K562 (cell line): Measurements from ENCODE around the gene DENR. TPM values are rescaled to one million over a fixed set of nuclear protein-coding genes. Genes with fewer than 3 reads are reported as not detected.
A peak's percentile ranks its signal among the peaks of the same experiment; 100 is the strongest.

Experiments
- ATAC-seq: fragments of 200-7000 bp; cut with Tn5 transposase; 3 replicates; pipeline ENCODE4 v1.9.1; 2020; ENCODE audit warnings: moderate library complexity
- BruUV-seq: library from RNA; stranded (reverse); fragments of 400-500 nt; replicated peaks from 2 replicates; lab custom pipeline; 2021; lab: Mats Ljungman, UMichigan
- CTCF ChIA-PET: fragments of 300-600 bp; formaldehyde crosslinking; extraction: SDS; loops from one replicate; lab custom pipeline; 2021; ENCODE audit warnings: low intra/inter-chr PET ratio; lab: Yijun Ruan, JAX
- POLR2A ChIA-PET: fragments of 300-600, 350-650 bp; sonication (Branson Sonifier 250); formaldehyde crosslinking; extraction: SDS; loops from one replicate; lab custom pipeline; 2021; ENCODE audit warnings: antibody characterized with exemption, inconsistent platforms; lab: Yijun Ruan, JAX
- DNase-seq, 4 experiments: peaks; one replicate each; pipeline versions ENCODE4 v3.0.0 to v3.0.0-alpha.2; 2011 to 2018; ENCODE audit warnings: low spot score in 3 of 4, mixed read lengths in 3 of 4; ENCODE audit errors: extremely low read depth in 1 of 4
- FAIRE-seq: peaks from 2 replicates; lab custom pipeline; 2011; peaks lifted over from hg19 to GRCh38; lab: Jason Lieb, UNC
- H2AFZ ChIP-seq: 2 replicates; pipeline ENCODE4 v1.6.0; 2011; ENCODE audit warnings: low read depth, low read length, control low read depth, inconsistent platforms
- H3K27ac ChIP-seq: fragments of 200-600 bp; 3 replicates; pipeline ENCODE4 v1.8.0; 2011; ENCODE audit warnings: low read depth, mild to moderate bottlenecking, control low read depth, inconsistent platforms, low read length, moderate library complexity, mixed read lengths; ENCODE audit errors: extremely low read depth
- H3K27me3 ChIP-seq, 2 experiments: fragments of 300-600 bp in 1 of 2; 2 replicates in 1 of 2; 3 replicates in 1 of 2; pipeline versions ENCODE4 v1.6.0 to v1.8.0; 2011; ENCODE audit warnings: inconsistent platforms in 2 of 2, low read length in 2 of 2, mild to moderate bottlenecking in 1 of 2, mixed read lengths in 1 of 2, moderate library complexity in 1 of 2; ENCODE audit not compliant: control insufficient read depth in 2 of 2, insufficient read depth in 2 of 2
- H3K36me3 ChIP-seq: fragments of 300-600 bp; 3 replicates; pipeline ENCODE4 v1.8.0; 2011; ENCODE audit warnings: mild to moderate bottlenecking, low read length, inconsistent platforms; ENCODE audit not compliant: control insufficient read depth, insufficient read depth
- H3K4me1 ChIP-seq, 2 experiments: fragments of 200-600 bp in 1 of 2; replicated peaks in 1 of 2; 2 replicates in 1 of 2; 3 replicates in 1 of 2; pipeline versions ENCODE4 v1.5.1 to v1.8.0; 2011; ENCODE audit warnings: inconsistent platforms in 2 of 2, low read length in 2 of 2, mild to moderate bottlenecking in 1 of 2, mixed read lengths in 1 of 2, moderate library complexity in 1 of 2; ENCODE audit not compliant: control insufficient read depth in 2 of 2, insufficient read depth in 2 of 2
- H3K4me2 ChIP-seq: 2 replicates; pipeline ENCODE4 v1.6.1; 2011; ENCODE audit warnings: low read length, control low read depth, inconsistent platforms, mixed read lengths; ENCODE audit not compliant: insufficient read depth
- H3K4me3 ChIP-seq: fragments of 200-600 bp; sonication (generic), shearing (Covaris generic); 2 replicates; pipeline ENCODE4 v1.5.1; 2016; ENCODE audit warnings: control low read depth, inconsistent platforms
- H3K79me2 ChIP-seq: fragments of 200-600 bp; 3 replicates; pipeline ENCODE4 v1.8.0; 2011; ENCODE audit warnings: low read length, inconsistent platforms; ENCODE audit not compliant: control insufficient read depth, insufficient read depth
- H3K9ac ChIP-seq, 2 experiments: 2 replicates each; pipeline versions ENCODE4 v1.6.0 to v1.6.1; 2011; ENCODE audit warnings: low read depth in 2 of 2, low read length in 2 of 2, control low read depth in 1 of 2, inconsistent platforms in 1 of 2, mild to moderate bottlenecking in 1 of 2, mixed read lengths in 1 of 2; ENCODE audit not compliant: insufficient read depth in 1 of 2
- H3K9me1 ChIP-seq: one replicate; pipeline ENCODE4 v1.6.0; 2011; ENCODE audit warnings: inconsistent platforms, mild to moderate bottlenecking, low read length, moderate library complexity; ENCODE audit not compliant: control insufficient read depth, insufficient read depth
- H3K9me3 ChIP-seq: replicated peaks from 2 replicates; pipeline ENCODE4 v1.5.1; 2011; ENCODE audit warnings: low read depth, low read length, inconsistent platforms; ENCODE audit not compliant: control insufficient read depth, insufficient read depth
- H4K20me1 ChIP-seq: replicated peaks from 2 replicates; pipeline ENCODE4 v1.6.1; 2011; ENCODE audit warnings: low read length, inconsistent platforms, mixed read lengths; ENCODE audit not compliant: control insufficient read depth, insufficient read depth
- WGBS: fragments of 100-300 bp; shearing (Covaris generic); methylation state at CpG from one replicate; pipeline ENCODE4 v1.1.6; 2016; ENCODE audit warnings: low coverage, mixed read lengths; ENCODE audit not compliant: insufficient coverage; ENCODE audit errors: missing lambda C conversion rate; 5-methylcytosine and 5-hydroxymethylcytosine counted together
- in situ Hi-C: fragments of 300-500 bp; cut with MboI; formaldehyde crosslinking; loops from 4 replicates; pipeline ENCODE4 v1.15.0; 2018; ENCODE audit warnings: inconsistent platforms, mixed read lengths
- intact Hi-C: fragments of 100-400 bp; cut with micrococcal nuclease; formaldehyde crosslinking; loops from 2 replicates; pipeline ENCODE4 v1.14.2; 2022
- polyA plus RNA-seq, 8 experiments: library from polyadenylated mRNA; depleted of rRNA in 4 of 8; stranded (reverse) in 5 of 8; unstranded in 3 of 8; fragments of >200 nt; fragmentation: Nextera tagmentation in 2 of 8; fragmentation: Illumina TruSeq in 1 of 8; extraction: Ambion mirVana in 2 of 8; extraction: Trizol in 1 of 8; gene quantifications; 2 replicates each; pipeline versions ENCODE4 v1.2.1 to v1.2.3, GENCODE V29; 2011 to 2014; ENCODE audit warnings: inconsistent platforms in 1 of 8, missing spikeins in 1 of 8
- total RNA-seq, 7 experiments: library from RNA; depleted of rRNA in 6 of 7; stranded (reverse); fragments of >200 nt in 6 of 7; fragmentation: Illumina TruSeq in 2 of 7; extraction: Trizol in 2 of 7; gene quantifications; 2 replicates each; pipeline versions ENCODE4 v1.2.1 to v1.2.3, GENCODE V29; 2011 to 2021; ENCODE audit warnings: low replicate concordance in 1 of 7
- TF ChIP-seq, protein P1 (sequence below): fragments of 450-650 bp; IDR thresholded peaks from 2 replicates; pipeline ENCODE4 v1.6.1; 2016

DENR gene
- total and polyA plus RNA-seq, 9 of the 15 experiments (the other 6 are each of a cell fraction or from before 2014, with no cell fraction given): 32.5 to 77.4 (median 54.7) TPM

DNA sequence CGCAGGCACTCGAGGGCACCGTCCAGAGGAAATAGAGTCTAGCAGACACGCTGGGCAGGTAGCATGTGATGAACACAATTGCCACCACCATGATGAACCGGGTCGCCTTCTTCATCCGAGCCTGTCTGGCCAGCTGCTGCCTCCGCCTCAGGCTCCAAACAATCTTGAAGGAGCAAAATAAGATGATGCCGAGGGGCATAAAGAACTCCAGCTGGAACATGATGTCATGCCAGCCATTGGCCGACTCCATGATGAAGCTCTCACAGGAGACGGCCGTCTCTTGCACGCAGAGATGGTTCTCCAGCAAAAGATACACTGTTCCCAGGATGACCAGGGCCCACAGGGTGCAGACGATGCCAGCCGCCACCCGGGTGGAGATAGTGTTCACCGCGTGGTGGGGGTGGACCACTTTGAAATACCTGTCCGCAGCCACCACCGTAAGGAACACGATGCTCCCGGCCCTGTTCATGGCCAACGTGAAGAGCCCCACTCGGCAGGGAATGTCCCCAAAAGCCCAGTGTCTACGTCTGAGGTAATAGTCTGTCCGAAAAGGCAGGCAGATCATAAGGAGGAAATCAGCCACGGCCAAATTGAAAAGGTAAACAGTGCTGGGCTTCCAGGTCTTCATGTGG is 22.9 kb upstream of the DENR start:
- FAIRE-seq (no peak), ATAC-seq (no peak), DNase-seq (no peak)
- H3K9me3 ChIP-seq: no peaks in the 10 kb centered on the region
- H4K20me1 ChIP-seq: peaks cover 3% of the 10 kb centered on the region; the same call in 1 of the 2 replicates
- H3K9me1 ChIP-seq: no peaks in the 10 kb centered on the region
- peak overlapping the region in 1 of 2 experiments; percentile 62; a peak in 2 of 4 replicates for H3K9ac ChIP-seq
- peaks cover 29 to 44% of the 10 kb centered on the region in 2 experiments for H3K27me3 ChIP-seq
- ChIA-PET POLR2A (no interaction called here), CTCF (no interaction called here)
- in situ Hi-C loops: no loop called here
- H3K4me3 ChIP-seq: no peak overlapping the region
- H3K27ac ChIP-seq: no peak overlapping the region
- intact Hi-C loops: no loop called here
- TF ChIP-seq, protein P1, sequence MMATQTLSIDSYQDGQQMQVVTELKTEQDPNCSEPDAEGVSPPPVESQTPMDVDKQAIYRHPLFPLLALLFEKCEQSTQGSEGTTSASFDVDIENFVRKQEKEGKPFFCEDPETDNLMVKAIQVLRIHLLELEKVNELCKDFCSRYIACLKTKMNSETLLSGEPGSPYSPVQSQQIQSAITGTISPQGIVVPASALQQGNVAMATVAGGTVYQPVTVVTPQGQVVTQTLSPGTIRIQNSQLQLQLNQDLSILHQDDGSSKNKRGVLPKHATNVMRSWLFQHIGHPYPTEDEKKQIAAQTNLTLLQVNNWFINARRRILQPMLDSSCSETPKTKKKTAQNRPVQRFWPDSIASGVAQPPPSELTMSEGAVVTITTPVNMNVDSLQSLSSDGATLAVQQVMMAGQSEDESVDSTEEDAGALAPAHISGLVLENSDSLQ: no peak
- BruUV-seq: no TSS peak
- WGBS: 21% methylated on average over 25 of the region's 27 CpGs
- H3K4me2 ChIP-seq: no peak overlapping the region
- H3K36me3 ChIP-seq: no peaks in the 10 kb centered on the region
- H2AFZ ChIP-seq: no peak overlapping the region
- no peaks in the 10 kb centered on the region for H3K79me2 ChIP-seq
- H3K4me1 ChIP-seq: peaks cover 8 to 9% of the 10 kb centered on the region in 2 experiments; a peak in 3 of 5 replicates
